DMS 273 treated with DMSO at 0.1 percent for 48 hours (cell line): Measurements from ENCODE around the gene NAALADL2.

Source experiments
- DNase-seq: peaks from one replicate; lab custom pipeline; 2025; lab: John Stamatoyannopoulos, UW

NAALADL2 gene

DNA sequence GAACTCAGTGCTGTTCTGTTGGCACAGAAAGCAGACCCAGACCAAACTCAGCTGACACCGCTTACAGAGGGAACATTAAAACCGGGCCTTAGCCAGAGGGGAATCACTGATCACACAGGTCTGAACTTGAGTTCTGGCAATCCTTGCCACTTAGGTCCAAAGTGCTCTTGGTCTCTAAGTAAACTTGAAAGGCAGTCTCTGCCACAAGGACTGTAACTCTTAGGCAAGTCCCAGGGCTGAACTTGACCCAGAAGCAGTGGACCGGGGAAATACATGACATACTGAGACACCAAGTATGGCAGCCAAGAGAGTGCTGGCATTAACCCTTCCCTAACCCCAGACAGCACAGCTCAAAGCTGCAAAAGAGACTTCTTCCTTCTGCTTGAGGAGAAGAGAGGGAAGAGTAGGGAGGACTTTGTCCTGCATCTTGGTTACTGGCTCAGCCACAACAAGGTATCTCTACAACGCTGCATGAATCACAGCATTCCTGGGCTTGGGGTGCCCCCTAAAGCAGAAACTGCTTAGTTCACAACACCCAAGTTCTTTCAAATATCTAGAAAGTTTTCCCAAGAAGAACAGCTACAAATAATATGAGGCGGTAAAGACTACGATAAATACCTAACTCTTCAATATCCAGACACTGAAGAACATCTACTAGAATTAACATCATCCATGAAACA, 32.5 kb downstream of the NAALADL2 start:
- DNase-seq: no peak

GRCh38 chr3:174907027-174907426, 47.9 kb downstream of the NAALADL2 start:
- DNase-seq: no peak

GRCh38 chr3:174907628-174908407, 48.7 kb downstream of the NAALADL2 start:
- DNase-seq: no peak

GRCh38 chr3:174931473-174932353, 72.6 kb downstream of the NAALADL2 start:
- no peak for DNase-seq

GRCh38 chr3:174936590-174936989, 77.5 kb downstream of the NAALADL2 start:
- DNase-seq: no peak

GRCh38 chr3:174937478-174937877, 78.3 kb downstream of the NAALADL2 start:
- DNase-seq: no peak

GRCh38 chr3:174938102-174938501, 79.0 kb downstream of the NAALADL2 start:
- DNase-seq: no peak

DNA sequence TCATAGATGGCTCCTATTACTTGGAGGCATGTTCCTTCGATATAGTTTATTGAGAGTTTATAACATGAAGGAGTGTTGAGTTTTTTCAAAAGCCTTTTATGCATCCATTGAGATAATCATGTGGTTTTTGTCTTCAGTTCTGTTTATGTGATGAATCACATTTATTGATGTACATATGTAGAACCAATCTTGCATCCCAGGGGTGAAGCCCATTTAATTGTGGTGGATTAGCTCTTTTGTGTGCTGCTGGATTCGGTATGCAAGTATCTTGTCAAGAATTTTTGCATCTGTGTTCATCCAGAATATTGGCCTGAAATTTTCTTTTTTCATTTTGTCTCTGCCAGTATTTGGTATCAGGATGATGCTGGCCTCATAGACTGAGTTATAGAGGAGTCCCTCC, 81.0 kb downstream of the NAALADL2 start:
- no peak for DNase-seq

DNA sequence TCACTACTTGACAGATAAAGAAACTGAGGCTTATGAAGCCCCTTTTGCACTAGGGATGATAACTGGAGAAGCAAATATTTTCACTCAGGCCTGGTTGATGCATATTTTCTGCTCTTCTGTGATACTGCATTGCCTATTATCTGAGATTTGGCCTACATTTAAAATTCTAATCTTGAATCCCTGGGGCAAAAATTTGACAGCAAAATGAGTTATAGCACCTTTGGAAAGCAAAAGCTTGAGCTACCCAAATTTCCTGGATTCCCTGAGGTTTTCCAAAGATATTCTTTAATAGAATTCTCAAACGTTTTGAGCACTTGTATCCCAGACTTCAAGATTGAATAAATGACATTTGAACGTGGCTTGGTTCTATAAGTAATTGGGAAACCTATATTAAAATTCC, 86.1 kb downstream of the NAALADL2 start:
- no peak for DNase-seq

GRCh38 chr3:174945951-174946350, 86.8 kb downstream of the NAALADL2 start:
- no peak for DNase-seq

GRCh38 chr3:174949523-174949922, 90.4 kb downstream of the NAALADL2 start:
- no peak for DNase-seq

DNA sequence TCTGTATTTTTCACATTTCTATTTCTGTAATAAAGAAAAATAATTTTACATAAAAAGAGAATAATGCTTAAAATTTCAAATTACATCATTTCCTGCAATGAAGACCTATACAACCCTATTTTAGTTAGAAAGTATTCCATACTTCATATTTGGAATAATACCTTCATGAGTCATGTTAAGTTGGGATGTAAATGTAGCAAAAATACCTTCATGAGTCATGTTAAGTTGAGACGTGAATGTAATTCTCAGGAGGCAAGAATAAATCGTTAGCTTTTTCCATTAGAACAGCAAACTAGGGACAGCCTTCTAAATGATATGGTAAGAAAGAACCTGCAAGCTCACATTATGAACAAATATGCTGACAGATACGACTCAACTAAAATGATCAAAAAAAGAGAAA, 91.9 kb downstream of the NAALADL2 start:
- DNase-seq: no peak

GRCh38 chr3:174951498-174952005, 92.4 kb downstream of the NAALADL2 start:
- DNase-seq: no peak

DNA sequence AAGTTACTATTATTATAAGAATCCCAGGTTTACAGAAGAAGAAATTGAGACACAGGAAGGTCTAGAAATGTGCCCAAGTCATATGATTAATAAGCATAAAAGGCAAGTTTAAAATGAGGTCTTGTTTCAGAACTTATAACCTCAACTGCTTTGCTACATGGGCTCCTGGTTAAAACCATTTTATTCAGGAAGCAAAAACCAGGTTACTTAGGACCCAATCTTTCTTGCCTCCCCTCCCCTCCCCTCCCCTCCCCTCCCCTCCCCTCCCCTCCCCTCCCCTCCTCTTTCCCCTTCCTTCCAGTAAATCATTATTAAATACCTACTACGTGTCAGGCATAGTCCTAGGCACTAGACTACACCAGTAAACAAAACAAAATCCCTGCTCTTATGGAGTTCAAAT, 93.9 kb downstream of the NAALADL2 start:
- DNase-seq: no peak

GRCh38 chr3:174955513-174956016, 96.4 kb downstream of the NAALADL2 start:
- no peak for DNase-seq

DNA sequence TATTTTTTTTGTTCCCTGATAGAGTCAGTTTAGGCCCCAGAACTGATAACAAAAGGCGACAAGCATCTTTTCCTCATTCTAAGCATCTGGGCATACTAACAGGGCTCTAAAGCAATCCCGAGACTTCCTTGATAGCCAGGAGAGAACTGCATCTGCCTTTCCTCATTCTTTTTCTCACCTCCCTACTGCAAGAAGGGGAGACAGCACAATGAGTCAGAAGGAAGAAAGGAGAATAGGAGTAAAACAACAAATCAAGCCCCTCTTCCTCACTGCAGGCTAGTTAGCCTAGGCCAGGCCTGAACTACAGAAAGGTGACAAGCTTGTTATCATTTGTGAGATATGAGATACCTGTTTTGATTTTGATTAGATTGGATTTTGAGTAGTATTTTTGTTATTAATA, 97.9 kb downstream of the NAALADL2 start:
- no peak for DNase-seq

GRCh38 chr3:174957551-174958001, 98.4 kb downstream of the NAALADL2 start:
- no peak for DNase-seq

DNA sequence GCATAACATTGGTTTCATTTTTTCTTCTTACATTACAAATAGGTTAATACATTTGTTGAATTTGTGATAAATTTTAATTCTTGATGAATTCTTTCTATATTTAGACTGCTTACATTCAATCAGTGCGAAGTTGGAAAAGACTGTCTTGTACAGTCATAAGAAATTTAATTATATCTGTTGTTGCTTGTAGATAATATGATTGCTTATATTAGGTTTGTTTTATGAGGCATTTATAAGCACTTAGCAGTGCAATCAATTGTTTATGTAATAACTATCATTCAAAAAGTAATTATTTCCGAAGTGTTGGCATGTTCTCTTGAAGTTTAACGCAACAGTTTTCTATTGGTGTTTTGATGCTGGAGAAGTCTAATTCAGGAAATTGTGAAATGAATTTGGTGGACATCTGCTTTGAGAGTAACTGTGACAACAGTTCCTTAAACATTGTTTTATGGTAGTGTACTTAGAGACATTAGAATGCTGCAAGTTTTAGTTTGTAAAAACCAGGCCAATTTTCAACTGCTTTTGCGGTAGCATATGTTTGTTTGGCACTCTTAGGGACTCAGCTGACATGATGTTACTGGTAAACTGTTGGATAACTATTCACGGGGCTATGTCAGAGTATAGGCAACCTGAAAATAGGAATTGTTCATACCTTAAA, 99.7 kb downstream of the NAALADL2 start:
- DNase-seq: no peak

- DNase-seq: no peak
Observed at GRCh38 chr3:174959556-174960065, 100.5 kb downstream of the NAALADL2 start.

DNA sequence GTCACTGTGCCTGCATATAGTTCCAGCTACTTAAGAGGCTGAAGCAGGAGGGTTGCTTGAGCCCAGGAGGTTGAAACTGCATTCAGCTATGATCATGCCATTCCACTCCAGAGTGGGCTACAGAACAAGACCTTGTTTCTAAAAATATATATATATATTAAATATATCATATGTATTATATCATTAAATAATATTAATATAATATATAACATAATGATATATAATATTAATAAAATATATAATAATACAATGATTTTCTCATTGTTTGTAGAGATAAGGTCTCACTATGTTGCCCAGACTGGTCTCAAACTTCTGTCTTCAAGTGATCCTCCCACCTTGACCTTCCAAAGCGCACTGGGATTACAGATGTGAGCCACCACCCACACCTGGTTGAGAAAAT, 101.8 kb downstream of the NAALADL2 start:
- DNase-seq: no peak

- no peak for DNase-seq
Observed at GRCh38 chr3:174973465-174973864, 114.3 kb downstream of the NAALADL2 start.
